Measurements from ENCODE around the gene SOX6. TPM values are rescaled to one million over a fixed set of nuclear protein-coding genes. Genes with fewer than 3 reads are reported as not detected.

The SOX6 gene
- total and polyA plus RNA-seq, 9 donors: 10.9 to 26.5 (median 17.9) TPM

GRCh38 chr11:16001899-16002426, 354.4 kb downstream of the SOX6 start:
- DNase-seq: no peak
- 50% methylated on average over 1 of the region's 4 CpGs for WGBS (ENCODE audit: insufficient coverage)
- Histone ChIP-seq H3K4me3 (ENCODE audit: low read length) (no peak overlapping the region), H3K4me1 (ENCODE audit: control insufficient read depth, insufficient read depth, low read length) (peaks cover 2% of the 10 kb centered on the region), H3K27ac (ENCODE audit: low read length) (no peak overlapping the region), H3K36me3 (ENCODE audit: control insufficient read depth, insufficient read depth, low read length) (no peaks in the 10 kb centered on the region), H3K9me3 (replicated peaks; ENCODE audit: control insufficient read depth, low read depth, low read length) (no peaks in the 10 kb centered on the region), H3K27me3 (ENCODE audit: control insufficient read depth, insufficient read depth, low read length) (no peaks in the 10 kb centered on the region)

- 72% methylated on average over 2 of the region's 4 CpGs for WGBS (ENCODE audit: insufficient coverage)
- Histone ChIP-seq H3K27me3 (ENCODE audit: control insufficient read depth, insufficient read depth, low read length) (no peaks in the 10 kb centered on the region), H3K4me1 (ENCODE audit: control insufficient read depth, insufficient read depth, low read length) (peaks cover 2% of the 10 kb centered on the region), H3K9me3 (replicated peaks; ENCODE audit: control insufficient read depth, low read depth, low read length) (no peaks in the 10 kb centered on the region), H3K36me3 (ENCODE audit: control insufficient read depth, insufficient read depth, low read length) (no peaks in the 10 kb centered on the region), H3K27ac (ENCODE audit: low read length) (no peak overlapping the region), H3K4me3 (ENCODE audit: low read length) (no peak overlapping the region)
- DNase-seq: no peak
Observed at GRCh38 chr11:16001044-16001568, 355.2 kb downstream of the SOX6 start.

DNA sequence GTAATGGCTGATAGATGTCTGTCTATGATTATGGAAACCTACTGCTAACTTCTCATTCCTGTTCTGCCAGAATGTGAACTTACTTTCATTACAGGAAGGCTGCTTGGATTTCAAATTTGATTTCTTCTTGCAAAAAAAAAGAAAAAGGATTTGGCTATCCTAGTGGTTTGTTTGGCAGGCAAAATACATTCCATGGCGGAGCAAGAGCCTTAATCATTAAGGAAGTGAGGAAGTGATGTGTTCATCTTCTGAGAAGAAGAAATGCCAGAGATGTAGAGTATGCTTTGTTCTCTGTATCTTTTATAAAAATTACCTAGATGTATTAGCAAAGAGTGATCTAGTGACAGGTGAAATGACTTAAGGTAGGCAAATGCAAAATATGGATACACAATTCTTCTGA, 356.3 kb downstream of the SOX6 start:
- Histone ChIP-seq H3K4me1 (ENCODE audit: control insufficient read depth, insufficient read depth, low read length) (peaks cover 2% of the 10 kb centered on the region), H3K4me3 (ENCODE audit: low read length) (no peak overlapping the region), H3K36me3 (ENCODE audit: control insufficient read depth, insufficient read depth, low read length) (no peaks in the 10 kb centered on the region), H3K27ac (ENCODE audit: low read length) (no peak overlapping the region), H3K27me3 (ENCODE audit: control insufficient read depth, insufficient read depth, low read length) (no peaks in the 10 kb centered on the region), H3K9me3 (replicated peaks; ENCODE audit: control insufficient read depth, low read depth, low read length) (no peaks in the 10 kb centered on the region)
- no CpG with 5 or more reads among the region's 1 CpG for WGBS (ENCODE audit: insufficient coverage)
- DNase-seq: no peak

- Histone ChIP-seq H3K27ac (ENCODE audit: low read length) (no peak overlapping the region), H3K9me3 (replicated peaks; ENCODE audit: control insufficient read depth, low read depth, low read length) (no peaks in the 10 kb centered on the region), H3K4me3 (ENCODE audit: low read length) (no peak overlapping the region), H3K27me3 (ENCODE audit: control insufficient read depth, insufficient read depth, low read length) (no peaks in the 10 kb centered on the region), H3K4me1 (ENCODE audit: control insufficient read depth, insufficient read depth, low read length) (peaks cover 10% of the 10 kb centered on the region), H3K36me3 (ENCODE audit: control insufficient read depth, insufficient read depth, low read length) (no peaks in the 10 kb centered on the region)
- DNase-seq: no peak
- 58% methylated on average over 2 of the region's 4 CpGs for WGBS (ENCODE audit: insufficient coverage)
Observed at GRCh38 chr11:15993345-15993744, 363.0 kb downstream of the SOX6 start.

- 100% methylated on average over 1 of the region's 3 CpGs for WGBS (ENCODE audit: insufficient coverage)
- peaks cover 17% of the 10 kb centered on the region for H3K4me1 ChIP-seq (ENCODE audit: control insufficient read depth, insufficient read depth, low read length)
- H3K9me3 ChIP-seq (replicated peaks; ENCODE audit: control insufficient read depth, low read depth, low read length): no peaks in the 10 kb centered on the region
- no peaks in the 10 kb centered on the region for H3K27me3 ChIP-seq (ENCODE audit: control insufficient read depth, insufficient read depth, low read length)
- no peak overlapping the region for H3K27ac ChIP-seq (ENCODE audit: low read length)
- no peak for DNase-seq
- H3K36me3 ChIP-seq (ENCODE audit: control insufficient read depth, insufficient read depth, low read length): no peaks in the 10 kb centered on the region
- no peak overlapping the region for H3K4me3 ChIP-seq (ENCODE audit: low read length)
Observed at GRCh38 chr11:15991215-15991614, 365.1 kb downstream of the SOX6 start.

GRCh38 chr11:15989685-15990084, 366.7 kb downstream of the SOX6 start:
- H3K9me3 ChIP-seq (replicated peaks; ENCODE audit: control insufficient read depth, low read depth, low read length): no peaks in the 10 kb centered on the region
- WGBS (ENCODE audit: insufficient coverage): 71% methylated on average over 1 of the region's 1 CpG
- peaks cover 6% of the 10 kb centered on the region for H3K36me3 ChIP-seq (ENCODE audit: control insufficient read depth, insufficient read depth, low read length)
- H3K4me1 ChIP-seq (ENCODE audit: control insufficient read depth, insufficient read depth, low read length): peaks cover 25% of the 10 kb centered on the region
- H3K27me3 ChIP-seq (ENCODE audit: control insufficient read depth, insufficient read depth, low read length): no peaks in the 10 kb centered on the region
- no peak overlapping the region for H3K4me3 ChIP-seq (ENCODE audit: low read length)
- no peak overlapping the region for H3K27ac ChIP-seq (ENCODE audit: low read length)
- no peak for DNase-seq

DNA sequence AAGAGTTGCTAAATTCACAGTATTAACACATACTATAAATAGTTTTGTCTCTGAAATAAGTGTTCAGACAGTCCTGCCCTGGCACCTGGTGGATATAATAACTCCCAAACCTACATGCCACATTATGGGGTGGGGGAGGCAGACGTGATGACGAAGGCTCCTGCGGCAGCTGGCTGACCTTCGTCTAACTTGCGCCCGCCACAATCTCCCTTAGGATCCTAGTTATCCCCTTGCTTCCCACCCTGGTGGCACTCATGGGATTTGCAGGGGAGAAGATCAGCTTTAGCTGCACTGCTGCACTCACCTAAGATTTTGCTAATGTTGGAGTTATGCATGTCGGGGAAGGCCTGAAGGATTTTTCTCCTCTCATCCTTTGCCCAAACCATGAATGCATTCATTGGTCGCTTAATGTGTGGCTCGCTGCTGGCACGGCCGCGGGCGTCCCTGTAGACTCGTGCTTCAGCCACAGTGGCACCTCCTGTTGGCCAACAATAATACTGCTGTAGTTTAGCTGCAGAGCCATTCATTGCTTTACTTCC, 367.6 kb downstream of the SOX6 start:
- H3K4me1 ChIP-seq (ENCODE audit: control insufficient read depth, insufficient read depth, low read length): peaks cover 25% of the 10 kb centered on the region
- peaks cover 6% of the 10 kb centered on the region for H3K36me3 ChIP-seq (ENCODE audit: control insufficient read depth, insufficient read depth, low read length)
- H3K27me3 ChIP-seq (ENCODE audit: control insufficient read depth, insufficient read depth, low read length): no peaks in the 10 kb centered on the region
- DNase-seq: no peak
- H3K27ac ChIP-seq (ENCODE audit: low read length): peak overlapping the region; percentile 74
- no peak overlapping the region for H3K4me3 ChIP-seq (ENCODE audit: low read length)
- no peaks in the 10 kb centered on the region for H3K9me3 ChIP-seq (replicated peaks; ENCODE audit: control insufficient read depth, low read depth, low read length)
- 57% methylated on average over 5 of the region's 14 CpGs for WGBS (ENCODE audit: insufficient coverage)

- no CpG with 5 or more reads among the region's 2 CpGs for WGBS (ENCODE audit: insufficient coverage)
- Histone ChIP-seq H3K9me3 (replicated peaks; ENCODE audit: control insufficient read depth, low read depth, low read length) (no peaks in the 10 kb centered on the region), H3K4me1 (ENCODE audit: control insufficient read depth, insufficient read depth, low read length) (peaks cover 24% of the 10 kb centered on the region), H3K36me3 (ENCODE audit: control insufficient read depth, insufficient read depth, low read length) (peaks cover 6% of the 10 kb centered on the region), H3K4me3 (ENCODE audit: low read length) (no peak overlapping the region), H3K27me3 (ENCODE audit: control insufficient read depth, insufficient read depth, low read length) (no peaks in the 10 kb centered on the region), H3K27ac (ENCODE audit: low read length) (peak overlapping the region; percentile 74)
- DNase-seq: peak; percentile 69
Observed at GRCh38 chr11:15988016-15988550, 368.3 kb downstream of the SOX6 start.

DNA sequence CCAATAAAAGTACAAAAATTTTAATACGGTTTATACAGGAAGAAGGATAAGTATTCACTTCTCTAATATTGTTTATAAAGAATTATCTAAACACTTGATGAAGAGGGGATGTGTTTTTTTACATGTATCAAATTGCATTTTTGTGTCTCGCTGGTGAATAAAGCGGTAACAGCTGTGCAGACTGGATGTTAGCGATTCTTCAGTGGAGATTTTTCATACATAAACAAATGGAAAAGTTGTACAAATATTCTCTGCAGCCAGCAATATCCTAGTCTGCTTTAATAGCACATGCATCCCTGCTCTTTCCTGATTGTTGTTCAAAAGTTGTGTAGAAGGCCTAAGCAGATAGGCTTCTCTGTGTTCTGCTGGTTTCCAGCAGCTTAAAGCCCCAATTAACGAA, 369.3 kb downstream of the SOX6 start:
- Histone ChIP-seq H3K4me1 (ENCODE audit: control insufficient read depth, insufficient read depth, low read length) (peaks cover 24% of the 10 kb centered on the region), H3K27ac (ENCODE audit: low read length) (peak overlapping the region; percentile 74), H3K9me3 (replicated peaks; ENCODE audit: control insufficient read depth, low read depth, low read length) (no peaks in the 10 kb centered on the region), H3K27me3 (ENCODE audit: control insufficient read depth, insufficient read depth, low read length) (no peaks in the 10 kb centered on the region), H3K36me3 (ENCODE audit: control insufficient read depth, insufficient read depth, low read length) (peaks cover 6% of the 10 kb centered on the region), H3K4me3 (ENCODE audit: low read length) (no peak overlapping the region)
- no CpG with 5 or more reads among the region's 5 CpGs for WGBS (ENCODE audit: insufficient coverage)
- DNase-seq: peak; percentile 91

DNA sequence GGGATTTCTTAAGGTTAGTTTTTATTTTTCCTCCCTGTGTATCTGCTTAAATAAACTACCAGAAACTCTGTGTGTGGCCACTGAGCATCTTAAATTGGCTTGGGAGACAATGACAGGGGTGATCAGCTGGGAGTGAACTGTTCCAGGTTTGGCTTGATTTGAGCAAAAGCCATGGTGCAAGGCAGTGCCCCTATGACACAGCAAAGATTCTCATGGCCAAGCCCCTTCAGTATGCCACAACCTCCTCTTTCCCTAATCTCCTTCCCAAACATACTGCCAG, 370.5 kb downstream of the SOX6 start:
- Histone ChIP-seq H3K27me3 (ENCODE audit: control insufficient read depth, insufficient read depth, low read length) (no peaks in the 10 kb centered on the region), H3K36me3 (ENCODE audit: control insufficient read depth, insufficient read depth, low read length) (peaks cover 6% of the 10 kb centered on the region), H3K9me3 (replicated peaks; ENCODE audit: control insufficient read depth, low read depth, low read length) (no peaks in the 10 kb centered on the region), H3K4me3 (ENCODE audit: low read length) (no peak overlapping the region), H3K27ac (ENCODE audit: low read length) (no peak overlapping the region), H3K4me1 (ENCODE audit: control insufficient read depth, insufficient read depth, low read length) (peaks cover 22% of the 10 kb centered on the region)
- no peak for DNase-seq

Data from muscle of leg (tissue), 11 donors.